Thyroid gland (tissue), 4 donors: ENCODE data around the gene ZNF750.

Source experiments
- POLR2A ChIP-seq, 2 donors: fragments of 450-650 bp; IDR thresholded peaks; one replicate each; pipeline ENCODE4 v1.6.1; 2017; ENCODE audit warnings: antibody characterized with exemption in 2 of 2, mild to moderate bottlenecking in 2 of 2, moderate library complexity in 1 of 2
- TF ChIP-seq, protein P1 (sequence below), 6 experiments: fragments of 200-600 bp in 3 of 6; fragments of 450-650 bp in 3 of 6; sonication (generic) in 3 of 6; IDR thresholded peaks; one replicate each; pipeline ENCODE4 v1.5.1; 2016 to 2019; ENCODE audit warnings: antibody characterized with exemption in 6 of 6, mild to moderate bottlenecking in 2 of 6, inconsistent platforms in 1 of 6, moderate library complexity in 1 of 6

DNA sequence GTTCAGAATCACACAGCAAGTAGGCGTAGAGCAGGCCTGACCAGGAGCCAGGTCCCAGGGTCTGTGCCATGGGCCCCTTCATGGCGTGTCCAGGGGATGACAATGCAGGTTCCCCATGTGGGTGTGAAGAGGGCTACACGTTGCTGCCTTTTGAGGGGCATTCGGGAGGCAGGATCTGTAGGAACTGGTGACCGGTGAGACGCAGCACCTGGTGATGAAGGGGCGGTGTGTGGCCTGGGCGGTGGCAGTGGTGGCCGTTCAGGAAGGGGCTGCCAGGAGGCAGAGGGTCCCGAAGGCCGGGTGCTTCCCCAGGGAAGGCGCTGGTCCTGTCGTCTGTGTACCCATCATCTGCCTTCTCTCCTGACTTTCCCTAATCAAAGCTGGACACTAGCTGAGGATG, 34.6 kb downstream of the ZNF750 start:
- no peak for TF ChIP-seq POLR2A (IDR thresholded peaks at IDR 0.05)
- TF ChIP-seq, protein P1, sequence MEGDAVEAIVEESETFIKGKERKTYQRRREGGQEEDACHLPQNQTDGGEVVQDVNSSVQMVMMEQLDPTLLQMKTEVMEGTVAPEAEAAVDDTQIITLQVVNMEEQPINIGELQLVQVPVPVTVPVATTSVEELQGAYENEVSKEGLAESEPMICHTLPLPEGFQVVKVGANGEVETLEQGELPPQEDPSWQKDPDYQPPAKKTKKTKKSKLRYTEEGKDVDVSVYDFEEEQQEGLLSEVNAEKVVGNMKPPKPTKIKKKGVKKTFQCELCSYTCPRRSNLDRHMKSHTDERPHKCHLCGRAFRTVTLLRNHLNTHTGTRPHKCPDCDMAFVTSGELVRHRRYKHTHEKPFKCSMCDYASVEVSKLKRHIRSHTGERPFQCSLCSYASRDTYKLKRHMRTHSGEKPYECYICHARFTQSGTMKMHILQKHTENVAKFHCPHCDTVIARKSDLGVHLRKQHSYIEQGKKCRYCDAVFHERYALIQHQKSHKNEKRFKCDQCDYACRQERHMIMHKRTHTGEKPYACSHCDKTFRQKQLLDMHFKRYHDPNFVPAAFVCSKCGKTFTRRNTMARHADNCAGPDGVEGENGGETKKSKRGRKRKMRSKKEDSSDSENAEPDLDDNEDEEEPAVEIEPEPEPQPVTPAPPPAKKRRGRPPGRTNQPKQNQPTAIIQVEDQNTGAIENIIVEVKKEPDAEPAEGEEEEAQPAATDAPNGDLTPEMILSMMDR (IDR thresholded peaks at IDR 0.05), result no peak
